Suppressor macrophage treated with lipopolysaccharide for 4 hours (primary cell): Measurements from ENCODE around the gene ABCA5.
"Not testable (repeated sequence)": the region's sequence is repeated elsewhere in the genome, so short reads cannot be mapped to it uniquely, and the experiment has no call there.

ENCODE experiments used
- DNase-seq: peaks from one replicate; pipeline ENCODE4 v3.0.0-alpha.2; 2020

ABCA5 gene

DNA sequence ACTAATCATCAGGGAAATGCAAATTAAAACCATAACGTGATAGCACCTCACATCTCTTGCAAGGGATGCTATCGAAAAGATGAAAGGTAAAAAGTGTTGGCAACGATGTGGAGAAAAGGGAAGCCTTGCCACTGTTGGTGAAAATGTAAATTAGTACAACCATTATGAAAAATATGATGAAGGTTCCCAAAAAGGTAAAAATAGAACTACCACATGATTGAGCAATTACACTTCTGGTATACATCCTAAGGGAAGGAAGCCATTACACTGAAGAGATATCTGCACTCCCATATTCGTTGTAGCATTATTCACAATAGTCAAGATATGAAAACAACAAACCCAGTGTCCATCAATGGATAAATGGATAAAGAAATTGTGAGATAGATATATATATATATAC is 119.8 kb downstream of the ABCA5 start:
- peak; percentile 4 for DNase-seq

DNA sequence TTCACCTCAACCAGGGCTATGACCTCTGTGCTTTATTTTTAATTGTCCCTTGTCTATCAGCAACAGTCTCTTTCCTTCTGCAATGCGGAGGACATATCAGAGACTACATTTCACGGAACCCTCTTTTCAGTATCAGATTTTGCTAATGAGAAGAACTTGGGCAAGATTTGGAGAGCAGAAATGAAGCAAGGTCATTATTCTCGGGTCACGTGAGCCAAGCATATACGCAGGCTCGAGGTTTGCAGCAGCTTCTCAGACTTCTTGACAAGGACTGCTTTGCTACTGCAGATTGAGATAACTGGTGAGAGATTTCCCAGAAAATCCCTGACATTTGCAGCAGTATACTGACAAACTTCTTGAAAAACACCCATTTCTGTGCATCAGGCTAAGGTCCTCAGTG is 128.7 kb downstream of the ABCA5 start:
- no peak for DNase-seq

DNA sequence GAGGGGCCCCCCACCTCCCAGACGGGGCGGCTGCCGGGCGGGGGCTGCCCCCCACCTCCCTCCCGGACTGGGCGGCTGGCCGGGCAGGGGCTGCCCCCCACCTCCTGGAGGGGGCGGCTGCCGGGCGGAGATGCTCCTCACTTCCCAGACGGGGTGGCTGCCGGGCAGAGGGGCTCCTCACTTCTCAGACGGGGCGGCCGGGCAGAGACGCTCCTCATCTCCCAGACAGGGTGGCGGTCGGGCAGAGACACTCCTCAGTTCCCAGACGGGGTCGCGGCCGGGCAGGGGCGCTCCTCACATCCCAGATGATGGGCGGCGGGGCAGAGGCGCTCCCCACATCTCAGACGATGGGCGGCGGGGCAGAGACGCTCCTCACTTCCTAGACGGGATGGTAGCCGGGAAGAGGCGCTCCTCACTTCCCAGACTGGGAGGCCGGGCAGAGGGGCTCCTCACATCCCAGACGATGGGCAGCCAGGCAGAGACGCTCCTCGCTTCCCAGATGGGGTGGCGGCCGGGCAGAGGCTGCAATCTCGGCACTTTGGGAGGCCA is 130.8 kb downstream of the ABCA5 start:
- not testable (repeated sequence) for DNase-seq
